Measurements from ENCODE around the gene ZNF280D. TPM values are rescaled to one million over a fixed set of nuclear protein-coding genes. Genes with fewer than 3 reads are reported as not detected.
"Not testable (repeated sequence)": the region's sequence is repeated elsewhere in the genome, so short reads cannot be mapped to it uniquely, and the experiment has no call there.

ZNF280D gene
- 15.2 and 18.0 TPM in 2 replicates for total RNA-seq (ENCODE audit: low replicate concordance)
- long read RNA-seq, full-length matches to known transcripts = 4 of 12 reads
- long read RNA-seq, partial matches to known transcripts = 6 of 12 reads
- long read RNA-seq, other reads (novel, unspliced or antisense) = 2 of 12 reads

DNA sequence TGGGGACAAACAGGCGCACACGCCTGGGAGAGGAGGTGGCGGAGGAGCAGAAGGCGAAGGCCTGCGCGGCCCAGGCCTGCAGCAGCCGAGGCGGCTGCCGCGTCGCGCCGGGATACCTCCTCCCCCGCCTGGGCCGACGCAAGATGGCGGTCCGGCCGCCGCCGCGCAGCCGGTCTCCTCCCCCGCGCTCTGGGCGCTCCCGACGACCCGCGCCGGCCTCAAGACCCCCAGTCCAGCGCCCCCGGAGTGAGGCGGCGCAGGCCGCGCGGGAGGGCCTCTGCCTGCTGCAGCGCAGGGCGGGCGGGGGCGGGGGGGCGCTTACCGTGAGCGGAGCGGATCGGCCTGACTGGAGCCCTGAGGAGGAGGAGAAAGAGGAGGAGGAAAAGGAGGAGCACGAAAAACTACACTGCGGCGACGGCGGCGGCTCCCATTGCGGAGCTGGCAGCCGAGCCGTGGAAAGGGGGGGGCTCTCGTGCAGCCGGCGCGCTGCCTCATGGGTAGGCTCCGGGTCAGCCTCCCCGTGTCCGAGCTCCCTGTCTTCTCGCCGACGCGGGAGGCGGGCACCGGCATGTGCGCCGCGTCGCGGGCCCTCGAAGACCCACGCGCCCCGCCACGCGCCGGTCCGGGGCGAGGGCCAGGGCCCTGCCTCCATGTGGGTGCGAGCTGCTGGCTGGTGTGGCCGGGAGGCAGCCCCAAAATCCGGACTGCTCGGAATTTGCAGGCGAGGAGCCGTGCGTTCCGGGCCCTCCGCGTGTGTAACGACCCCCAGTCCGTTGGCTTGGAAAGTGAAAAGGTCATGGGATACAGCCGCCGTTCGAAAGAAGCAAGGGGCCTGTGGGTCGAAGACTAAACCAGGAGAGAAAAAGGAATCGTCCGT, at the start of gene ZNF280D:
Gene ZNF280D, minus strand, starts transcription at position 374 of the 877 bp plus-strand sequence. CDS start 26,400 bp downstream, outside the sequence.
- Mint-ChIP-seq H3K27ac (peak within 1 kb of the TSS; percentile 96), H3K4me1 (ENCODE audit: unreplicated experiment) (no peaks in the 10 kb centered on the region), H3K9me3 (no peaks in the 10 kb centered on the region), H3K4me3 (peak within 1 kb of the TSS; percentile 91), H3K36me3 (no peaks in the 10 kb centered on the region), H3K27me3 (no peaks in the 10 kb centered on the region)
- peak; percentile 76 for DNase-seq (ENCODE audit: extremely low spot score, unreplicated experiment)
- TF ChIP-seq, protein P1, sequence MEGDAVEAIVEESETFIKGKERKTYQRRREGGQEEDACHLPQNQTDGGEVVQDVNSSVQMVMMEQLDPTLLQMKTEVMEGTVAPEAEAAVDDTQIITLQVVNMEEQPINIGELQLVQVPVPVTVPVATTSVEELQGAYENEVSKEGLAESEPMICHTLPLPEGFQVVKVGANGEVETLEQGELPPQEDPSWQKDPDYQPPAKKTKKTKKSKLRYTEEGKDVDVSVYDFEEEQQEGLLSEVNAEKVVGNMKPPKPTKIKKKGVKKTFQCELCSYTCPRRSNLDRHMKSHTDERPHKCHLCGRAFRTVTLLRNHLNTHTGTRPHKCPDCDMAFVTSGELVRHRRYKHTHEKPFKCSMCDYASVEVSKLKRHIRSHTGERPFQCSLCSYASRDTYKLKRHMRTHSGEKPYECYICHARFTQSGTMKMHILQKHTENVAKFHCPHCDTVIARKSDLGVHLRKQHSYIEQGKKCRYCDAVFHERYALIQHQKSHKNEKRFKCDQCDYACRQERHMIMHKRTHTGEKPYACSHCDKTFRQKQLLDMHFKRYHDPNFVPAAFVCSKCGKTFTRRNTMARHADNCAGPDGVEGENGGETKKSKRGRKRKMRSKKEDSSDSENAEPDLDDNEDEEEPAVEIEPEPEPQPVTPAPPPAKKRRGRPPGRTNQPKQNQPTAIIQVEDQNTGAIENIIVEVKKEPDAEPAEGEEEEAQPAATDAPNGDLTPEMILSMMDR (conservative IDR thresholded peaks at IDR 0.05) = no peak

- no peak overlapping the region for H3K27ac Mint-ChIP-seq
- H3K9me3 Mint-ChIP-seq = peaks cover 7% of the 10 kb centered on the region
- TF ChIP-seq, protein P1 (conservative IDR thresholded peaks at IDR 0.05) = no peak
- no peak overlapping the region for H3K4me3 Mint-ChIP-seq
- H3K36me3 Mint-ChIP-seq = no peaks in the 10 kb centered on the region
- no peaks in the 10 kb centered on the region for H3K27me3 Mint-ChIP-seq
- H3K4me1 Mint-ChIP-seq (ENCODE audit: unreplicated experiment) = no peaks in the 10 kb centered on the region
- no peak for DNase-seq (ENCODE audit: extremely low spot score, unreplicated experiment)
Measured at GRCh38 chr15:56782306-56782705, 49.0 kb upstream of the ZNF280D start.

DNA sequence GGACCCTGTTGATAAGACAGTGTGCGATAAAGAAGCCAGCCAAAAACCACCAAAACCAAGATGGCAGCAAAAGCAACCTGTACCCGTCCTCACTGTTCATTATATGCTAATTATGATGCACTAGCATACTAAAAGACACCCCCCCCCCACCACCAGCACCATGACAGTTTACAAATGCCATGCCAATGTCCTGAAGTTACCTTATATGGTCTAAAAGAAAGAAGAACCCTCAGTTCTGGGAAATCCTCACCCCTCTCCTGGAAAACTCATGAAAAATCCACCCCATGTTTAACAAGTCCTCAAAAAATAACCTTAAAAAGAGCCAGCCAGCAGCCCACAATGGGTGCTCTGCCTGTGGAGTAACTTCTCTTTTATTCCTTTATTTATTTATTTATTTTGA, 48.4 kb upstream of the ZNF280D start:
- H3K4me1 Mint-ChIP-seq (ENCODE audit: unreplicated experiment) = no peaks in the 10 kb centered on the region
- no peak overlapping the region for H3K27ac Mint-ChIP-seq
- no peaks in the 10 kb centered on the region for H3K36me3 Mint-ChIP-seq
- H3K4me3 Mint-ChIP-seq = no peak overlapping the region
- peaks cover 7% of the 10 kb centered on the region for H3K9me3 Mint-ChIP-seq
- TF ChIP-seq, protein P1 (conservative IDR thresholded peaks at IDR 0.05) = no peak
- no peaks in the 10 kb centered on the region for H3K27me3 Mint-ChIP-seq
- DNase-seq (ENCODE audit: extremely low spot score, unreplicated experiment) = no peak

GRCh38 chr15:56780102-56780725, 46.9 kb upstream of the ZNF280D start:
- not testable (repeated sequence) for H3K27me3 Mint-ChIP-seq; H3K27ac Mint-ChIP-seq; H3K4me1 Mint-ChIP-seq (ENCODE audit: unreplicated experiment); H3K4me3 Mint-ChIP-seq; H3K36me3 Mint-ChIP-seq; H3K9me3 Mint-ChIP-seq; DNase-seq (ENCODE audit: extremely low spot score, unreplicated experiment)

- not testable (repeated sequence) for DNase-seq (ENCODE audit: extremely low spot score, unreplicated experiment); H3K27ac Mint-ChIP-seq; H3K27me3 Mint-ChIP-seq; H3K36me3 Mint-ChIP-seq; H3K4me3 Mint-ChIP-seq; H3K9me3 Mint-ChIP-seq; H3K4me1 Mint-ChIP-seq (ENCODE audit: unreplicated experiment)
Measured at GRCh38 chr15:56779449-56779848, 46.1 kb upstream of the ZNF280D start.

DNA sequence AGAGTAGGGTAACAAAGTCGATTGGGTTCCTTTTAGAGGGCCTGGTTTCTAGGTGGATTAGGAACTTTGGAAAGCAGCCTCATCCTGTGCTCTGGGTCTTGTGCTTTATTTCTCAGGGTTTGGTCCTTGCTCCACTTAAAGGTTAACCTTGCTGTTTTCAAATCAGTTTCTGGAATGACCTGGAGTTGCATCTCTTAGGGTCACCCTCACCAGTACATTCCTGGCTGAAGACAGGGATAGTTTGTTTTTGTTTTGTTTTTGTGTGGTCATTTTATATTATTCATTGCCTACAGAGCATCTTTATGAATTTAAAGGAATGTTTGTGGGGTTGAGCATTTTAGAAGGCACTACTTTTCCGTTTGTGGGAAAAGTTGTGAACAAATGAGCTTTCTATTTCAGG, 45.5 kb upstream of the ZNF280D start:
- Mint-ChIP-seq H3K4me3 (no peak overlapping the region), H3K36me3 (no peaks in the 10 kb centered on the region), H3K27me3 (no peaks in the 10 kb centered on the region), H3K4me1 (ENCODE audit: unreplicated experiment) (no peaks in the 10 kb centered on the region), H3K9me3 (peaks cover 7% of the 10 kb centered on the region), H3K27ac (no peak overlapping the region)
- no peak for DNase-seq (ENCODE audit: extremely low spot score, unreplicated experiment)
- TF ChIP-seq, protein P1 (conservative IDR thresholded peaks at IDR 0.05) = no peak
